GM19240 (cell line): ENCODE results near the gene BLVRA.

Experiments used
- DNase-seq: peaks from one replicate; pipeline ENCODE4 v3.0.0; 2011; ENCODE audit warnings: low spot score; ENCODE audit not compliant: insufficient read length

Gene BLVRA

GRCh38 chr7:43749383-43749940 lies 9.0 kb upstream of the BLVRA start:
- DNase-seq: no peak

GRCh38 chr7:43750016-43750887 lies 8.2 kb upstream of the BLVRA start:
- no peak for DNase-seq

DNA sequence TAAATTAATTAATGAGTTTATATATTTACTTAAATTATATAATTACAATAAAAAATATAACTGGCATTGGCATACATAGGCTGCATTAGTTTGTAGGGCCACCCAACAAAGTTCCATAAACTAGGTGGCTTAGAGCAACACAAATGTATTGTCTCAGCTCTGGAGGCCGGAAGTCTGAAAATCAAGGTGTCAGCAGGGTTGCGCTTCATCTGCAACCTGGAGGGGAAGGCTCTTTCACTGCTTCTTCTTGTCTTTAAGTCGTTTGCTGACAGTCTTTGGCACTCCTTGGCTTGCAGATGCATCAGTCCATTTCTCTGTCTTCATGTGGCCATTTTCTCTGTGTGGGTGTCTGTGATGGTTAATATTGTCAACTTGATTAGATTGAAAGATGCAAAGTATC lies 6.1 kb upstream of the BLVRA start:
- no peak for DNase-seq

DNA sequence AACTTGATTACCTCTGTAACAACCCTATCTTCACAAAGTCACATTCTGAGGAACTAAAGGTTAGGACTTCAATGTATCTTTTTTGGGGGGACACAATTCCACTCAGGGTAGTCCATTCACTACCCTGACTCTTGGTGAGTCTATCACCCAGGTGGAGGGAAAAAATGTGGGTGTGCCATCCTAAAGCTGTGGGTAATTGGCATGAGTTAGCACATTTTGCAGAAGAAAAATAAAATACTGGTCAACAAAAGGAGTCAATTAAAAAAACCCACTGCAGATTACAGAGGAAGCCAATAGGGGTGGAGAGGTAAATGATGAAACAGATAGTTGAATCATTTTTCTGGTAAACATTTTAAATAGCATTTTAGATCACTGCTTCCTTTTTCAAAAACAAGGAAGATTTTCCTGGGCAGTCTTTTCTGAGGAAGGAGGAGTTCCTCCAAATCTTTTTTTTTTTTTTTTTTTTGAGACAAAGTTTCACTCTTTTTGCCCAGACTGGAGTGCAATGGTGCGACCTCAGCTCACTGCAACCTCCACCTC lies 5.1 kb upstream of the BLVRA start:
- DNase-seq: no peak

DNA sequence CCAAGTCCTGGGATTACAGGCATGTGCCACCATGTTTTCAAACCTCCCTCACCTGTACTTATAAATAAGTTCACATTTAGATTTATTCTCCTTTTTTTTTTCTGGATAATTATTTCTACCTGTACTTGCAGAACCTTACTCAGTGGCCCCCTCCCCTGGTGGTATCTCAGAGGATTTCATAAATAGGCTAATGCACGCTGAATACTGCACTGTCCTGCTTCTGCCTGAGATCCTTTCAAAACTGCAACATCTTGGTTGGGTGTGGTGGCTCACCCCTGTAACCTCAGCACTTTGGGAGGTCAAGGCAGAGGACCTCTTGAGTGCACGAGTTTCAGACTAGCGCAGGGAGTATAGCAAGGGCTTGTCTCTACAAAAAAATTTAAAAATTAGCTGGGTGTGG lies 4.6 kb upstream of the BLVRA start:
- DNase-seq: no peak

- DNase-seq: no peak
Measured at GRCh38 chr7:43754596-43754995, 3.9 kb upstream of the BLVRA start.

DNA sequence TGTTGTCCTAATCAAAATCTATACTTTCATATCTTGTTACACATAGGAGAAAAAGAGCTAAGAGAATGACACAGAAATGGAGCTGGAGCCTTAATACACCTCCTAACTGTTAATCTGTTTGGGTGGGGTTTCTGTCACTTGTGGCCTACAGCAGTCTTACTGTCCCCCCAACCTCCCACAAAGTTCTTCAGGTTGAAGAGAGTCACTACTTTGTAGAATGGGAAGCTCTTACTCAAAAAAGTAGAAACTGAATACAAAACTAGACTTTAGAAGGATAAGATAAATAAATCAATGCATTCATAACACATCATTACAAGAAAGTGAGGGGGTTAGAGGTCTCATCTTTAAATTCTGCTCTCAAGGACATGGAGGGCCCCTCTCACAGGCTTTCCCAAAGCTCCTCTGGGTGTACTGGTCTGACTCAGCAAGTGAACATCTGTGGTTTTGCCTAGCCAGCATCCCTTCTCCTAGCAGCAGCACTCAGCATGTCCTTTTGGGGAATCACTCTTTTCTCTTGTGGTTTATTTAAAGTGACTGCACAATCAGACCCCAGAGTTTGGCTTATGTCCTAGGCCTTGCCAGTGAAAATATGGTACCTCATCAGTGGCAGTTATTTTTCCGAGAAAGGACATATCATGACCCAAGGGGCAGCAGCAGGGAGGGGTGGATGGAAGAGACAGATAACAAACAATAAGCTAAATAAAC lies 2.0 kb upstream of the BLVRA start:
- DNase-seq: no peak

GRCh38 chr7:43757073-43757720 lies 1.3 kb upstream of the BLVRA start:
- DNase-seq: no peak

- no peak for DNase-seq
Measured at GRCh38 chr7:43758822-43759683, 573 bp downstream of the BLVRA start.

- no peak for DNase-seq
Measured at GRCh38 chr7:43760861-43761260, 2.4 kb downstream of the BLVRA start.

DNA sequence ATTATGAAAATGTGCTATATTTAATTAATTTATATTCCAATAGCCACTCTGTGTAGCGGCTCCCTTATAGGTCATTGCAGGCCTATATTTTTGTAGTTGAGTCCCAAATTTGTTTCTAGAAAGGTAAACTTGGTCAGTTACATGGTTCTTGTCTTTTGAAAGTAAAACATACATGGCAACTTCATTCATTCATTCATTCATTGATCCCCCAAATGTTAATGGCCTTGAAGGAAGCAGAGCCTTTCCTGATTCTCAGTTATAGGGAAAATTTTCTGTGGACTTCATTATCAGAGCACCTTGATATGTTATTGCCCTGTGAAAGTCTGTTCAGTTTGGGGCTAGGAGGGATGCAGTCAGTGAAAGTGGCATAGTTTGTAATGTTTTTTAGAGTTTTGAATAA lies 2.9 kb downstream of the BLVRA start:
- no peak for DNase-seq

DNA sequence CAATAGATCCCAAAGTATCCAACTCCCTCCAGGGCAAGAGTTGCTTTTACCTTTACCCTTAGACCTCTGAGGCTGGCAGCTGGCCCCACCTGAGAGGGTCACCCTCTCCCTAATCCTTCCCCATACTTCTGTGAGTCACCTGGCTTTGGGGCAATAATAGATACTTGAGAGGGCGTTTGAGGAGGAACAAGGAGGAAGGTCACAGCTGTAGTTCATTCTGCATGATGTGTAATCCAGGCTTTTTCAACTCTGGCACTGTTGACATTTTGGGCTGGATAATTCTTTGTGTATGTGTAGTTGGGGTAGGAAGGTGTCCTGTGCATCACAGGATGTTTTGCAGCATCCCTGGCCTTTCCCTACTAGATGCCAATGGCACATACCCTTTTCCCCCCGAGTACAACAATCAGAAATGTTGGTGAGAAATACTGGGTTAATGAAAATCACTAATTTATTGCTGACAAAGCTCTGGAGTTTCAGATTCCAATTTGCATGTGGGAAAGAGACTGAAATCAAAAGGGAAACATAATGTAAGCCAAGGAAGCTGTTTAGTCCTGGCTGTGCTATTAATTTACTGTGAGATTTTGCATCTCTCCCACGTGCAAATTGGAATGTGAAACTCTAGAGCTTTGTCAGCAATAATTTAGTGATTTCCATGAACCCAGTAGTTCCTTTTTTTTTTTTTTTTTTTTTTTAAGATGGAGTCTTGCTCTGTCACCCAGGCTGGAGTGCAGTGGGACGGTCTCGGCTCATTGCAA lies 3.6 kb downstream of the BLVRA start:
- DNase-seq: no peak

DNA sequence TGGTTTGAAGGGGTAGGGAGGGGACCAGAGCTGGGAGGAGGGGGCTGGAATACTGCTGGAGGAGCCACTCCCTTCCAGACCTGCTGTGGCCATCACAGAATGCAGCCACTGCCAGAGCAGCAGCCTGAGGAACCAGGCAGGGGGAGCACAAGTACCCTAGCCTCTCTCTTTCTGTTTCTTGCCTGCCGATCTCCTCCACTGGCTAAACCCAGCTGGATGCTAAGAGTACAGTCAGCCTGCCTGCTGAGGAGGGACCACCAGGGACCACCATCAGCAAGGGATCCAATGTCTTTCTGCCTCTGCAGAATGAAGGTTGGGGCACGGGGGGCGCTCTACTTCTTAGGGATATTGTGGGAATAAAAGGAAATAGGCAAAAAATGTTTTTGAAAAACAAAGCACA lies 4.7 kb downstream of the BLVRA start:
- no peak for DNase-seq

GRCh38 chr7:43764039-43764761 lies 5.7 kb downstream of the BLVRA start:
- DNase-seq: peak; percentile 45

- no peak for DNase-seq
Measured at GRCh38 chr7:43764807-43765491, 6.5 kb downstream of the BLVRA start.

DNA sequence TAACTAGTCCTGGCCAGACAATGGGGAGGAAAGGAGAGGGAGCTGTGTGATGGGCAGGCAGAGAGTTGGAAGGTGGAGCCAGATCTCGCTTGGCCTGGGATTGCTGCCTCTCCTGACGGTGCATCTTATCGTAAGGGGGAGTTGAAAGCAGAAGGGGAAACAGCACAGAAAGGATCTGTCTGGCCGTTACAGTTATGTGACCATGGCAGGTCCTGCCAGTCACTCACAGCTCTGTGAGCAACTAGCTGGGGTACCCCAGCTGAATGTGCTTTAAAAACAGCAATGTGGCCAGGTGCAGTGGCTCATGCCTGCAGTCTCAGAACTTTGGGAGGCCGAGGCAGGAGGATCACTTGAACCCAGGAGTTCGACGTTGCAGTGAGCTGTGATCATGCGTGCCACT lies 8.1 kb downstream of the BLVRA start:
- DNase-seq: no peak

GRCh38 chr7:43767311-43767710 lies 8.8 kb downstream of the BLVRA start:
- no peak for DNase-seq

GRCh38 chr7:43768201-43768886 lies 9.9 kb downstream of the BLVRA start:
- no peak for DNase-seq
